ENCODE data around the gene ANKRD13B.

DNA sequence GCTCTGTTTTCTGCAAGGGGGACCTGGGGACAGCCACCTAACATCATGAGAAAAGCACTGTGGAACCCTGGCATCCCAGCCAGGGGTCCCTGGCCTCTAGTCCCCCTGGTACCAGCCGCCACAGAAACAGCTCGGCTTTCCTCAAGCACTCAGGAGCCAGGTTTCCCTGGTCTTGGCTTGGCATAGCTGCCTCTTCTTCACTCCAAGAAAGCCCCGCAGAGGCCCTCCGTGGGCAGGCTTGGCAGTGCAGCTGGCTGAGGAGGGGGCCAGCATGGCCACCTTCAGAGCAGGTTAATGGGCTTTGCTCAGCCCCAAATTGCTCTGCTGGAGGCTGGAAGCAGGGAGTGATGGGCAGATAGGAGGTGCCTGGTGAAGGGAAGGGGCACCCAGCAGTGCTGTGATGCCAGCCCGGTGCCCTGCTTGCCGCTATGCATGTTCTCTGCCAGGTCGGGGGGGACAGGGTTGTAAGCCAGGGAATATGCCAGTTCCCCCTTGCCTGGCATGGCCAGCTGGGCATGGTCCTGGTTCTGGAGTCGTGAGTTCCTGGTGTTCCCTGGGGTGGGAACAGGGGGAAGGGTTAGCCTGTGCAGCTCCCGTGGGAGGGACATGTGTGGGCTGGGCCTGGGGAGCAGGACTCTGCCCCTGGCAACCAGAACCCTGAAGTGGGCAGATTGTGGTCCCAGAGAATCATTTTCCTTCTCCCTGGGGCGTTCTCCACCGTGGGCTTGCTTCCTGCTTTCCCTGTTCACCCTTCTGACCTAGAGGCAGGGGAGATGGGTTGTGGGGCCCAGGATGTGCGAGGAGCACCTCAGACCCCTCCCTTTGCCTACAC, 3.2 kb downstream of the ANKRD13B start:
- TF ChIP-seq POLR2AphosphoS5 (IDR thresholded peaks at IDR 0.05; ENCODE audit: low read depth, low read length), result no peak
- TF ChIP-seq CTCF (IDR thresholded peaks at IDR 0.05), result no peak
